ENCODE data around the gene PRMT3. TPM values are rescaled to one million over a fixed set of nuclear protein-coding genes. Genes with fewer than 3 reads are reported as not detected.

Gene PRMT3
- total RNA-seq, 4 donors from 2014 or later, result 4.4 to 29.4 (median 15.7) TPM

- no peak for TF ChIP-seq CTCF (IDR thresholded peaks at IDR 0.05)
- TF ChIP-seq POLR2A (IDR thresholded peaks at IDR 0.05), result no peak
- Histone ChIP-seq H3K27me3 (no peaks in the 10 kb centered on the region), H3K4me3 (no peak overlapping the region), H3K9me3 (no peaks in the 10 kb centered on the region), H3K27ac (no peak overlapping the region), H3K4me1 (no peaks in the 10 kb centered on the region), H3K36me3 (no peaks in the 10 kb centered on the region)
- intact Hi-C loops (cut with DNase I; ENCODE audit: low total_unique reads), result no loop called here
- no peak for DNase-seq
These were observed 171.2 kb downstream of the PRMT3 start for GRCh38 chr11:20558741-20559140.

Other genes with a start within 250 kb of the PRMT3 start
- not detected for gene DBX1, start 227.2 kb upstream of the PRMT3 start, total RNA-seq
- 10 to 100 TPM in 2 of 4 donors, 1 to 10 TPM in 2; 2.7 to 17.8 (median 9.3) TPM for gene HTATIP2, start 24.0 kb upstream of the PRMT3 start, total RNA-seq
- gene SLC6A5, start 211.9 kb downstream of the PRMT3 start, total RNA-seq, result not detected